Osteoblast (primary cell): ENCODE data around the gene SRF. TPM values are rescaled to one million over a fixed set of nuclear protein-coding genes. Genes with fewer than 3 reads are reported as not detected.

Source experiments
- DNase-seq: peaks from one replicate; pipeline ENCODE4 v3.0.0; 2011; ENCODE audit warnings: low spot score, mixed read lengths; ENCODE audit not compliant: insufficient read length; ENCODE audit errors: missing footprints
- H2AFZ ChIP-seq: 2 replicates; pipeline ENCODE4 v1.6.0; 2011; ENCODE audit warnings: mild to moderate bottlenecking, low read length
- H3K27ac ChIP-seq: 2 replicates; pipeline ENCODE4 v1.5.1; 2011; ENCODE audit warnings: mild to moderate bottlenecking, low read depth, low read length, moderate library complexity
- H3K27me3 ChIP-seq: 2 replicates; pipeline ENCODE4 v1.6.0; 2012; ENCODE audit warnings: mild to moderate bottlenecking, control low read depth, inconsistent platforms, low read length, moderate library complexity; ENCODE audit not compliant: insufficient read depth
- H3K36me3 ChIP-seq: 2 replicates; pipeline ENCODE4 v1.5.1; 2011; ENCODE audit warnings: mild to moderate bottlenecking, low read length, control low read depth, moderate library complexity; ENCODE audit not compliant: insufficient read depth
- H3K4me1 ChIP-seq: 2 replicates; pipeline ENCODE4 v1.5.1; 2011; ENCODE audit warnings: mild to moderate bottlenecking, low read length, control low read depth, moderate library complexity; ENCODE audit not compliant: insufficient read depth
- H3K4me2 ChIP-seq: 2 replicates; pipeline ENCODE4 v1.6.0; 2011; ENCODE audit warnings: mild to moderate bottlenecking, low read length; ENCODE audit not compliant: insufficient read depth
- H3K4me3 ChIP-seq: fragments of 200-600 bp; sonication (generic); 3 replicates; pipeline ENCODE4 v1.5.1; 2012; ENCODE audit warnings: mild to moderate bottlenecking, low read length, inconsistent platforms; ENCODE audit not compliant: insufficient read depth
- H3K79me2 ChIP-seq: 2 replicates; pipeline ENCODE4 v1.6.0; 2012; ENCODE audit warnings: mild to moderate bottlenecking, low read length, control low read depth, inconsistent platforms; ENCODE audit not compliant: insufficient read depth
- H3K9me3 ChIP-seq: 2 replicates; pipeline ENCODE4 v1.5.1; 2011; ENCODE audit warnings: low read depth, low read length, control low read depth
- H4K20me1 ChIP-seq: 2 replicates; pipeline ENCODE4 v1.6.0; 2012; ENCODE audit warnings: mild to moderate bottlenecking, low read length, control low read depth; ENCODE audit not compliant: insufficient read depth
- CTCF ChIP-seq: IDR thresholded peaks from 2 replicates; pipeline ENCODE4 v1.5.1; 2011; ENCODE audit warnings: mild to moderate bottlenecking, low read depth, low read length, moderate library complexity; ENCODE audit errors: extremely low read depth
- total RNA-seq: library from RNA; depleted of rRNA; stranded (reverse); fragments of >200 nt; gene quantifications from 2 replicates; pipeline ENCODE4 v1.2.3, GENCODE V29; 2012

The SRF gene
- total RNA-seq, 1 donor: 20.6 TPM

- no peak overlapping the region for H2AFZ ChIP-seq
- no peaks in the 10 kb centered on the region for H3K27me3 ChIP-seq
- no peak overlapping the region for H3K4me3 ChIP-seq
- H3K9me3 ChIP-seq: no peaks in the 10 kb centered on the region
- H3K4me1 ChIP-seq: peaks cover 22% of the 10 kb centered on the region
- no peak overlapping the region for H3K4me2 ChIP-seq
- no peak for TF ChIP-seq CTCF
- no peak overlapping the region for H3K27ac ChIP-seq
- H3K79me2 ChIP-seq: peaks cover 25% of the 10 kb centered on the region
- no peak for DNase-seq
- H4K20me1 ChIP-seq: no peaks in the 10 kb centered on the region
- peaks cover 55% of the 10 kb centered on the region for H3K36me3 ChIP-seq
Observed at GRCh38 chr6:43185391-43185985, 14.4 kb downstream of the SRF start.

- Histone ChIP-seq H3K79me2 (peaks cover 25% of the 10 kb centered on the region), H3K36me3 (peaks cover 58% of the 10 kb centered on the region)
Observed at GRCh38 chr6:43186019-43186418, 14.9 kb downstream of the SRF start.

GRCh38 chr6:43186706-43187105, 15.6 kb downstream of the SRF start:
- H2AFZ ChIP-seq: no peak overlapping the region
- peaks cover 12% of the 10 kb centered on the region for H3K4me1 ChIP-seq
- H3K27me3 ChIP-seq: no peaks in the 10 kb centered on the region
- DNase-seq: no peak
- no peak overlapping the region for H3K27ac ChIP-seq
- no peak for TF ChIP-seq CTCF
- peaks cover 55% of the 10 kb centered on the region for H3K36me3 ChIP-seq
- H3K4me3 ChIP-seq: no peak overlapping the region
- H3K4me2 ChIP-seq: no peak overlapping the region
- no peaks in the 10 kb centered on the region for H3K9me3 ChIP-seq
- peaks cover 25% of the 10 kb centered on the region for H3K79me2 ChIP-seq
- no peaks in the 10 kb centered on the region for H4K20me1 ChIP-seq

More at GRCh38 chr6:43186019-43186418, 14.9 kb downstream of the SRF start:
- H2AFZ ChIP-seq: no peak overlapping the region
- H3K4me1 ChIP-seq: peaks cover 19% of the 10 kb centered on the region
- TF ChIP-seq CTCF: no peak
- no peak overlapping the region for H3K4me2 ChIP-seq
- H3K27me3 ChIP-seq: no peaks in the 10 kb centered on the region
- no peak overlapping the region for H3K27ac ChIP-seq
- H4K20me1 ChIP-seq: no peaks in the 10 kb centered on the region
- no peak overlapping the region for H3K4me3 ChIP-seq
- DNase-seq: no peak
- no peaks in the 10 kb centered on the region for H3K9me3 ChIP-seq

GRCh38 chr6:43187821-43188220, 16.8 kb downstream of the SRF start:
- no peak overlapping the region for H3K4me3 ChIP-seq
- no peaks in the 10 kb centered on the region for H3K27me3 ChIP-seq
- peaks cover 60% of the 10 kb centered on the region for H3K36me3 ChIP-seq
- DNase-seq: no peak
- no peak for TF ChIP-seq CTCF
- peaks cover 17% of the 10 kb centered on the region for H3K79me2 ChIP-seq
- H2AFZ ChIP-seq: no peak overlapping the region
- H3K27ac ChIP-seq: no peak overlapping the region
- no peaks in the 10 kb centered on the region for H4K20me1 ChIP-seq
- H3K4me1 ChIP-seq: peaks cover 6% of the 10 kb centered on the region
- no peak overlapping the region for H3K4me2 ChIP-seq
- H3K9me3 ChIP-seq: no peaks in the 10 kb centered on the region
